ENCODE data around the gene ZFC3H1.

DNA sequence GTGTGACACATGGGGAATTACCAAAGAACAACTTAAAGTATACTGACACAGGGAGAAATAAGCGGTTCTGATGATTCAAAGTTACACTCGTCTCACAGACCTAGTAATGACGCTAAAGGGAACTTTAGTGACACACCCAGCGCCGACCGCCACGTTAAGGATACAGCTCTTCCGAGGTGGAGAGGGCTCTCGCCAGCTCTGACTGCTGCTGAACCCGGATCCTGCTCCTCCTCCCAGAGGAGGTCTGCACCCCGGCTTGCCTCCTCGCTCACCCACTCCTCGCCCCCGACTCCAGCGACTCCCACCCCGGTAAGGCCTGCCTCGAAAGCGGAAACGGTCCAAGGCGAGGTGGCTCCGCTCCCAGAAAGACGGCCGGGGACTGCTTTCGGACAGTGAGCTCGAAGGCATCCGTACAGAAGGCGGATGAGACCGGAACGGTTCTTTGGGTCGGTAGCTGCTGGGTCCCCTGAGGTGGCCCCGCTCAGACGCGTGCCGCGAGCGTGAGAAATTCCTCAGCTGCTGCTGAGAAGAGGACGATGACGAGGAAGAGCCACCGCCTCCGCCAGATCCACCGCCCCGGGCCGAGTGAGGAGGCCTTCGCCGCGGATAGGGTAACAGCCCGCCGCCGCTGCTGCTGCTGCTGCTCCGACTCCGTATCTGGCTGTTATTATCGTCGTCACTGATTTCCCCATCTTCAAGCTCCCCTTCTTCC, 643 bp downstream of the ZFC3H1 start:
- TF ChIP-seq, protein P1, sequence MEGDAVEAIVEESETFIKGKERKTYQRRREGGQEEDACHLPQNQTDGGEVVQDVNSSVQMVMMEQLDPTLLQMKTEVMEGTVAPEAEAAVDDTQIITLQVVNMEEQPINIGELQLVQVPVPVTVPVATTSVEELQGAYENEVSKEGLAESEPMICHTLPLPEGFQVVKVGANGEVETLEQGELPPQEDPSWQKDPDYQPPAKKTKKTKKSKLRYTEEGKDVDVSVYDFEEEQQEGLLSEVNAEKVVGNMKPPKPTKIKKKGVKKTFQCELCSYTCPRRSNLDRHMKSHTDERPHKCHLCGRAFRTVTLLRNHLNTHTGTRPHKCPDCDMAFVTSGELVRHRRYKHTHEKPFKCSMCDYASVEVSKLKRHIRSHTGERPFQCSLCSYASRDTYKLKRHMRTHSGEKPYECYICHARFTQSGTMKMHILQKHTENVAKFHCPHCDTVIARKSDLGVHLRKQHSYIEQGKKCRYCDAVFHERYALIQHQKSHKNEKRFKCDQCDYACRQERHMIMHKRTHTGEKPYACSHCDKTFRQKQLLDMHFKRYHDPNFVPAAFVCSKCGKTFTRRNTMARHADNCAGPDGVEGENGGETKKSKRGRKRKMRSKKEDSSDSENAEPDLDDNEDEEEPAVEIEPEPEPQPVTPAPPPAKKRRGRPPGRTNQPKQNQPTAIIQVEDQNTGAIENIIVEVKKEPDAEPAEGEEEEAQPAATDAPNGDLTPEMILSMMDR (conservative IDR thresholded peaks at IDR 0.05; ENCODE audit: low read length): no peak
- TF ChIP-seq EZH2phosphoT487 (IDR thresholded peaks at IDR 0.05; ENCODE audit: borderline replicate concordance): no peak
